NCI-H1048 (cell line): ENCODE results near the gene TSPAN18.

ENCODE experiments used
- DNase-seq: peaks from one replicate; lab custom pipeline; 2025; lab: John Stamatoyannopoulos, UW

TSPAN18 gene

GRCh38 chr11:44777209-44778194 is 50.7 kb downstream of the TSPAN18 start:
- no peak for DNase-seq

- no peak for DNase-seq
These were observed 51.7 kb downstream of the TSPAN18 start for GRCh38 chr11:44778195-44779100.

GRCh38 chr11:44779736-44780520 is 53.2 kb downstream of the TSPAN18 start:
- no peak for DNase-seq

- no peak for DNase-seq
These were observed 54.3 kb downstream of the TSPAN18 start for GRCh38 chr11:44780940-44781631.

GRCh38 chr11:44781655-44782054 is 54.9 kb downstream of the TSPAN18 start:
- no peak for DNase-seq

GRCh38 chr11:44782478-44782877 is 55.7 kb downstream of the TSPAN18 start:
- no peak for DNase-seq

GRCh38 chr11:44784436-44784760 is 57.6 kb downstream of the TSPAN18 start:
- no peak for DNase-seq

- no peak for DNase-seq
These were observed 58.1 kb downstream of the TSPAN18 start for GRCh38 chr11:44784851-44785250.

- no peak for DNase-seq
These were observed 59.3 kb downstream of the TSPAN18 start for GRCh38 chr11:44785856-44786607.

GRCh38 chr11:44787070-44787469 is 60.3 kb downstream of the TSPAN18 start:
- no peak for DNase-seq

- no peak for DNase-seq
These were observed 61.2 kb downstream of the TSPAN18 start for GRCh38 chr11:44787981-44788380.

GRCh38 chr11:44788536-44789261 is 61.9 kb downstream of the TSPAN18 start:
- no peak for DNase-seq

- no peak for DNase-seq
These were observed 62.7 kb downstream of the TSPAN18 start for GRCh38 chr11:44789496-44789895.

GRCh38 chr11:44790211-44790610 is 63.4 kb downstream of the TSPAN18 start:
- DNase-seq = no peak

GRCh38 chr11:44791316-44791925 is 64.7 kb downstream of the TSPAN18 start:
- no peak for DNase-seq

GRCh38 chr11:44792171-44792570 is 65.4 kb downstream of the TSPAN18 start:
- DNase-seq = no peak

- no peak for DNase-seq
These were observed 66.8 kb downstream of the TSPAN18 start for GRCh38 chr11:44793350-44794090.

- no peak for DNase-seq
These were observed 69.2 kb downstream of the TSPAN18 start for GRCh38 chr11:44795803-44796535.
